Peyer's patch (tissue), 4 donors: ENCODE results near the gene CPVL. TPM values are rescaled to one million over a fixed set of nuclear protein-coding genes. Genes with fewer than 3 reads are reported as not detected.

Experiments used
- DNase-seq, 3 donors: peaks; one replicate each; pipeline ENCODE4 v3.0.0-alpha.2; 2017 to 2019
- H3K27ac ChIP-seq, 4 donors: fragments of 200-600 bp; sonication (generic); one replicate each; pipeline ENCODE4 v1.5.1; 2016 to 2019
- H3K27me3 ChIP-seq, 2 donors: fragments of 200-600 bp; sonication (generic); one replicate each; pipeline ENCODE4 v1.5.1; 2019
- H3K36me3 ChIP-seq, 3 donors: fragments of 200-600 bp; sonication (generic); one replicate each; pipeline ENCODE4 v1.5.1; 2016 to 2019
- H3K4me1 ChIP-seq, 4 donors: fragments of 200-600 bp; sonication (generic); one replicate each; pipeline ENCODE4 v1.5.1; 2016 to 2019
- H3K4me3 ChIP-seq, 4 donors: fragments of 200-600 bp; sonication (generic); 1 replicate in 3 of 4; 2 replicates in 1 of 4; pipeline ENCODE4 v1.5.1; 2016 to 2019; ENCODE audit warnings: mild to moderate bottlenecking in 1 of 4
- H3K9me3 ChIP-seq, 4 donors: fragments of 200-600 bp; sonication (generic); one replicate each; pipeline ENCODE4 v1.5.1; 2016 to 2019; ENCODE audit warnings: mild to moderate bottlenecking in 1 of 4
- CTCF ChIP-seq, 6 experiments: fragments of 450-650 bp in 4 of 6; fragments of 200-600 bp in 2 of 6; sonication (generic) in 1 of 6; IDR thresholded peaks; one replicate each; pipeline ENCODE4 v1.5.1; 2017 to 2019; ENCODE audit warnings: antibody characterized with exemption in 6 of 6, mild to moderate bottlenecking in 3 of 6, moderate library complexity in 1 of 6
- POLR2A ChIP-seq, 2 donors: fragments of 450-650 bp; IDR thresholded peaks; one replicate each; pipeline ENCODE4 v1.5.1; 2017; ENCODE audit warnings: antibody characterized with exemption in 2 of 2, mild to moderate bottlenecking in 2 of 2, moderate library complexity in 2 of 2
- total RNA-seq, 4 donors: library from RNA; depleted of rRNA; stranded (reverse); fragments of >200 nt; gene quantifications; one replicate each; pipeline ENCODE4 v1.1.0, GENCODE V29; 2016

CPVL gene
- total RNA-seq, 4 donors from 2014 or later: 2.5 to 16.5 (median 8.0) TPM

DNA sequence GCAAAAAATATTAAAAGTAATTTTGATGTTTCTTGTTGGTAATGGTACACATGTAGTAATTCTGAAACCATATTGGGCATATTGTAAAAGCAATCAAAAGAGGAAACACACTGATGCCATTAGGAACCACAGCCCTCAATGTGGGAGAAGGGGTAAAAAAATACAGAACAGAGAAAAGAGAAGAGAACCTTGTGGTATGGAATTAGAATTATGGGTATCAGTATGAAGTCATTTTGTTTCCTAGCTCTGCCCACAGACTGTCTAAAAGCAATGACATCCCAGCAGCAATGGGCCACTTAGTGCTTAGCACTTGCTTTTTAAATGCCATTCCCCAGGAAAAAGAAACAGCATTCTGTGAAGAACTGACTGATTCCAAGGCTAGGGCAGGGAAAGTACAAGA lies 61.5 kb downstream of the CPVL start:
- H3K4me3 ChIP-seq: no peak overlapping the region
- TF ChIP-seq POLR2A (IDR thresholded peaks at IDR 0.05): no peak
- no peak for TF ChIP-seq CTCF (IDR thresholded peaks at IDR 0.05)
- H3K36me3 ChIP-seq: no peaks in the 10 kb centered on the region
- no peaks in the 10 kb centered on the region for H3K4me1 ChIP-seq
- no peaks in the 10 kb centered on the region for H3K9me3 ChIP-seq
- no peak for DNase-seq
- no peak overlapping the region for H3K27ac ChIP-seq
- no peaks in the 10 kb centered on the region for H3K27me3 ChIP-seq

DNA sequence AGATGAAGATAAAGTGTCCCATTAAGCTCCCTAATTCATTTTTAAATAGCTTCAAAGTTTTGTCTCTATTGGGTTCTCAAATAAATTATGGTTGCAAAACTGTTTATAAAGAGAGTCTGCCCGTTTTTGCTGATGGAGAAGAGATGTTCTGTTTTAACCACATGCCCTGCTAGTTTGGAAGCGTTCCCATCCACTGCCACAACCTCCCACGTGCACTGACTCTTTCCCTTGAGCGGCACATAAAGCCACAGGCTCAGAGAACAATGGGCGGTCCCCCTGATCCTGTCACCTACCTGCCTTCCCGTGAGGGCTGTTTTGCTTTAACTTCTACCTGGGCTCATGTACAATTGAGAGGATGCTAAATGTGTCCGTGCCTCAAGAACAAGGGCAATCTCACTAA lies 65.5 kb downstream of the CPVL start:
- Histone ChIP-seq H3K4me1 (no peaks in the 10 kb centered on the region), H3K36me3 (no peaks in the 10 kb centered on the region), H3K27ac (no peak overlapping the region), H3K4me3 (no peak overlapping the region), H3K27me3 (no peaks in the 10 kb centered on the region), H3K9me3 (no peaks in the 10 kb centered on the region)
- no peak for DNase-seq
- TF ChIP-seq POLR2A (IDR thresholded peaks at IDR 0.05) (no peak), CTCF (IDR thresholded peaks at IDR 0.05) (no peak)

DNA sequence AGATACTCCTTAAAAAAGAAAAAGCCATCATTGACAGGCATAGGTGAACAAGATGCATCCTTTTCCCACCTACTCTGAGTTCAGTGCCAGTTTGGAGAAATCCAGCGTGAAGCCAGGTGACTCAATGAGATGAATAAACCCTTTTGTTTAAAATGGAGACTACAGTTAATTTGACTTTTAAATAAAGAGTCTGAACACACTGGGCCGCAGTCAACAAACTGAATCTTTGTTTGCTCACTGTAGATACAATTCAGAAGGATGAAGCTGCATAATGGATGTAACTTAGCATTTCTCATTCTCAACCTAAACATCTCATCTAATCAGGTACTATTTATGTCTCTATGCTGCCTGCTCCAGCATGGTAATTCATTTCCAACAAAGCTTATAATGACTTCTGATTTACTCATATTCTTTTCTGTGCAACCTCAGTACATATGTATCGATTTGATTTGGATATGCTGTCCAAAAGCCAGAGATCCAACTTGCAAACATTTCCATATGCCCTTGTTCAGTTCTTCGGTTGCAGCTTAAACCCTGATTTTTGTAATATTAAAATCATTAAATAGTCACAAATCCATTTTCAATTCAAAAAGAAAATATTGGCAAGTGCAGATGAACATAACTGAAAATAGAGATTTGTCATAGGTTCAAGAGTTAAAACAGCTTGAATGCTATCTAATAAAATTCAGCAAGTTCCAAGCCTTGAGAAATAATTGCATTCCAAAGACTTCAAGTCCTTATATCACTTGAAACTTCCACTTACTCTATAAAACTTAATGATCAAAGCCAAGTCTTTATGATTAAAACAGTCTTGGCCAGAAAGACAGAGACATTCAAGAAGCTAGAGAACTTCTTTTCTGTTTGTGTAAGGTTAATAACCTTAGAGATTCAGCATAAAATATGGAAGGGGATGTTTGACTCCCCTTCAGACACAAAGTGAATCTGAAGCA lies 67.8 kb downstream of the CPVL start:
- TF ChIP-seq CTCF (IDR thresholded peaks at IDR 0.05) (no peak), POLR2A (IDR thresholded peaks at IDR 0.05) (no peak)
- Histone ChIP-seq H3K27ac (no peak overlapping the region), H3K36me3 (no peaks in the 10 kb centered on the region), H3K27me3 (no peaks in the 10 kb centered on the region), H3K9me3 (no peaks in the 10 kb centered on the region), H3K4me3 (no peak overlapping the region), H3K4me1 (no peaks in the 10 kb centered on the region)
- no peak for DNase-seq

DNA sequence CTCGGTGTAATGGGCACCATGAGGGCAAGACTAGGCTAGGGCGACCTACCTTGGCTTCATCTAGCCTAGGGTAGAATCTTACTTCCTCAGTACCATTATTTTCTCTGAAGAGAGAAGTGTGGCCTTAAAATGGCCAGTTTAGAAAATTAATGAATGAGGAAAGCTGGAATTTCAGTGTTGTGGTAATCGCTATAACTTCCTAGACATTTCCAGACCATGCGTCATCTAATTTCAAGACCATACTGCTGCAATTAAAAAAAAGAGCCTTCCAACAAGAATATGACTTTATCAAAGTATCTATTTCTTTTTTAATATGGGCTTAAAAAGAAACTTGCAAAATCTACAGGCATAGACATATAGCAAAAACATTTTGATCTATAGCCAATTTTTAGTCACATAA lies 68.5 kb downstream of the CPVL start:
- H3K27me3 ChIP-seq: no peaks in the 10 kb centered on the region
- H3K36me3 ChIP-seq: no peaks in the 10 kb centered on the region
- no peak overlapping the region for H3K4me3 ChIP-seq
- H3K4me1 ChIP-seq: no peaks in the 10 kb centered on the region
- H3K27ac ChIP-seq: no peak overlapping the region
- no peak for DNase-seq
- TF ChIP-seq POLR2A (IDR thresholded peaks at IDR 0.05) (no peak), CTCF (IDR thresholded peaks at IDR 0.05) (no peak)
- H3K9me3 ChIP-seq: no peaks in the 10 kb centered on the region

DNA sequence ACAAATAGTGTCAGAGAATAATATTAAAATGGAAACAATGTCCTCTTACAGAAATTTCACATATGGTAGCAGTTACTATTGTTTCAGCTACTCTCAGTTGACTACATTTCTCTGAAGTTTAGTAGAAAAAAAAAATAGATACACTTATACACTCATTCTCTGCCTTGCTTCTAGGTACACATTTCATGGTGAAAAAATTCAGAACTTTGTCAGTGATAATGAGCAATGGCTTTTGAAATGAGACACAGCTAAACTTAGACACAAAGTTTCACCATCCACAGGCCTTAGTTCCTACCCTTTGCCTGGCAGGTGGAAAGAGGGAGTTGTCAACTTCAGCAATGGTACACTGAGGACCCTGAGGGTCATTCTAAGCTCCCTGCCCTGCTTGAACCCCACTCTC lies 69.2 kb downstream of the CPVL start:
- no peak for DNase-seq
- no peak for TF ChIP-seq POLR2A (IDR thresholded peaks at IDR 0.05)
- no peak for TF ChIP-seq CTCF (IDR thresholded peaks at IDR 0.05)
- Histone ChIP-seq H3K27me3 (no peaks in the 10 kb centered on the region), H3K4me3 (no peak overlapping the region), H3K9me3 (no peaks in the 10 kb centered on the region), H3K4me1 (no peaks in the 10 kb centered on the region), H3K36me3 (no peaks in the 10 kb centered on the region), H3K27ac (no peak overlapping the region)
